Astrocyte (in vitro differentiated cells and primary cell): Measurements from ENCODE around the gene PYHIN1.

Experiments used
- CTCF ChIP-seq: IDR thresholded peaks from 2 replicates; pipeline ENCODE4 v1.5.1; 2011; ENCODE audit warnings: low read depth, mild to moderate bottlenecking, inconsistent platforms, low read length, moderate library complexity; ENCODE audit not compliant: insufficient read depth
- EZH2 ChIP-seq: IDR thresholded peaks from 2 replicates; pipeline ENCODE4 v1.6.1; 2012; ENCODE audit warnings: mild to moderate bottlenecking, low read length, inconsistent platforms; ENCODE audit not compliant: insufficient read depth

GRCh38 chr1:158930504-158930903 lies 848 bp upstream of the PYHIN1 start:
- TF ChIP-seq CTCF = no peak
- TF ChIP-seq EZH2 = no peak
